DND-41 (cell line): ENCODE data around the gene GSDMA.

Experiments
- CTCF ChIP-seq: IDR thresholded peaks from 2 replicates; pipeline ENCODE4 v1.5.1; 2012; ENCODE audit warnings: borderline replicate concordance, low read length, moderate library complexity, mild to moderate bottlenecking; ENCODE audit not compliant: poor library complexity, severe bottlenecking; ENCODE audit errors: extremely low read depth
- EZH2 ChIP-seq: IDR thresholded peaks from 3 replicates; pipeline ENCODE4 v1.6.1; 2012; ENCODE audit warnings: borderline replicate concordance, low read depth, mild to moderate bottlenecking, moderate library complexity, low read length, inconsistent platforms; ENCODE audit not compliant: severe bottlenecking

DNA sequence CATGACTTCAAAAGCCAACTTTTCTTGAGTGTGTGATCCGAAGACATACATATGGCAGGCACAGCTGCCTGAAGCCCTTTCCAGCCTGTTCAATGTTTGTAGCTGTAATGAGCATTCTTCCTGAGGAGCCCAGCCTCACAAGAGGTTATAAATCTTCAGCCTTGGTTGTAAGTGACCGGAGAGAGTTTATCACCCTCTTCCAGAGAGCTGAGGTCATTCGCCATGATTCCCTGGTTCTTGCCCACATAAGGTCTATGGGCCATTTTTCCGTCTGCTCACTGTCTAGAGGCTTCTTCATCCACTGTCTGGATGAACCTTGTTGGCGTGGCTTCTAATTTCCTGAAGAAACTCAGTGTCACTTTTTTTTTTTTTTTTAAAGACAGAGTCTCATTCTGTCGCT is 42.7 kb downstream of the GSDMA start:
- no peak for TF ChIP-seq EZH2
- no peak for TF ChIP-seq CTCF
